A549 (cell line): ENCODE results near the gene RNF225.

Experiments
- CTCF ChIP-seq: fragments of >200 bp; sonication (Bioruptor Twin); formaldehyde crosslinking; IDR thresholded peaks from 3 replicates; pipeline ENCODE4 v1.5.1; 2016
- EP300 ChIP-seq, 2 experiments: fragments of >200 bp; sonication (Bioruptor Twin); formaldehyde crosslinking; IDR thresholded peaks; 2 replicates in 1 of 2; 3 replicates in 1 of 2; pipeline ENCODE4 v1.6.1; 2016 to 2017
- FOXS1 ChIP-seq: fragments of 250-450 bp; sonication (Bioruptor Pico); IDR thresholded peaks from 2 replicates; pipeline ENCODE4 v1.5.0; 2020; ENCODE audit warnings: mild to moderate bottlenecking, moderate library complexity

DNA sequence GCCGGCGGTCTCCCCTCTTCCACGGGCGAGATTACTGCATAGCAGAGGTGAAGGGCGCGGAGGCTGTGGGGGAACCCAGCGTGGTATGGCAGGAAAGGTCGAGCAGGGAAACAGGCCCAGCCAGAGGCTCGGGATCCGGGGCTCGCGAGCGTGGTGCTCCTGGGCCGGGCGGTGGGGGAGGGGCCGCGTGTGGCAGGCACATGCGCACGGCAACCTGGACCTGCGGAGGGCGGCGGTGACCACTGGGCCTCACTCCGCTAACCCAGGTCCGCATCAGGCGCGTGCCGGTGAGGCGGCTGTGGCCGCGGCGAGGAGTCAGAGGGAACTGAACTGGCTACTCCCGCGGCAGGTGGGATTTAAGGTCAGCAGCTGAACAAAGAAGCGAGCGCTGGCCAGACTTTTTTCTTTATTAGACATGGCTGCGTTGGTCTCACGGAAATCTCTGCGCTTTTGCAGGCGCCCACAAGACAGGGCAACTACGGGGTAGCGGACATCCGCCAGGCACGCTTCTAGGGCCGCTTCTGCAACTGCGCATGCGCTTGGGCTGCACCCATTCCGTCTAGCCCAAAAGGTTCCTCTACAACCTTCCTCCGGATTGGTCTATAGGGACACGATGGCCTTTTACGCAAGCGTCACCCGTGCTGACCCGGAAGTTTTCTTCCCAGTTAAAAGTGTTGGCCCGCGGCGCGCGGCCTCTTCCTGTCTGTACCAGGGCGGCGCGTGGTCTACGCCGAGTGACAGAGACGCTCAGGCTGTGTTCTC lies 8.7 kb upstream of the RNF225 start, which contains the start of gene RPS5:
- TF ChIP-seq FOXS1 (CRISPR knock-in tag), result peak; percentile 49; the same call in 1 of the 2 replicates
- TF ChIP-seq EP300 (IDR thresholded peaks at IDR 0.05), result no peak
- no peak for TF ChIP-seq CTCF
